ES-I3 (cell line): ENCODE data around the gene SLC25A12.
"Not testable (repeated sequence)": the region's sequence is repeated elsewhere in the genome, so short reads cannot be mapped to it uniquely, and the experiment has no call there.

Experiments used
- H3K36me3 ChIP-seq: 2 replicates; pipeline ENCODE4 v1.6.1; 2013; ENCODE audit warnings: mild to moderate bottlenecking, low read length, control low read depth, moderate library complexity; ENCODE audit not compliant: insufficient read depth
- H3K4me1 ChIP-seq: 2 replicates; pipeline ENCODE4 v1.6.1; 2013; ENCODE audit warnings: mild to moderate bottlenecking, control low read depth, low read length; ENCODE audit not compliant: insufficient read depth
- H3K9ac ChIP-seq: 2 replicates; pipeline ENCODE4 v1.6.1; 2013; ENCODE audit warnings: low read depth, mild to moderate bottlenecking, low read length, moderate library complexity
- H3K9me3 ChIP-seq: 2 replicates; pipeline ENCODE4 v1.6.1; 2013; ENCODE audit warnings: mild to moderate bottlenecking, low read length, moderate library complexity; ENCODE audit not compliant: control insufficient read depth, insufficient read depth

SLC25A12 gene

GRCh38 chr2:171902840-171903420, 8.9 kb upstream of the SLC25A12 start:
- no peaks in the 10 kb centered on the region for H3K36me3 ChIP-seq
- no peak overlapping the region for H3K9ac ChIP-seq
- no peaks in the 10 kb centered on the region for H3K4me1 ChIP-seq
- 0 out of 2 replicates have a peak, but pooled peaks cover 3% of the 10 kb centered on the region for H3K9me3 ChIP-seq

- not testable (repeated sequence) for H3K9me3 ChIP-seq, H3K9ac ChIP-seq, H3K4me1 ChIP-seq, H3K36me3 ChIP-seq
Measured at GRCh38 chr2:171899623-171900282, 5.7 kb upstream of the SLC25A12 start.

- Histone ChIP-seq H3K9ac (no peak overlapping the region), H3K4me1 (peaks cover 4% of the 10 kb centered on the region; the same call in 1 of the 2 replicates), H3K36me3 (no peaks in the 10 kb centered on the region), H3K9me3 (0 out of 2 replicates have a peak, but pooled peaks cover 3% of the 10 kb centered on the region)
Measured at GRCh38 chr2:171895786-171896185, 1.7 kb upstream of the SLC25A12 start.

- peak overlapping the region; percentile 95 for H3K9ac ChIP-seq
- no peaks in the 10 kb centered on the region for H3K36me3 ChIP-seq
- peaks cover 4% of the 10 kb centered on the region; the same call in 1 of the 2 replicates for H3K4me1 ChIP-seq
- H3K9me3 ChIP-seq, result 0 out of 2 replicates have a peak, but pooled peaks cover 3% of the 10 kb centered on the region
Measured at GRCh38 chr2:171894612-171894947, 536 bp upstream of the SLC25A12 start.

GRCh38 chr2:171893196-171893823, 734 bp downstream of the SLC25A12 start:
- H3K4me1 ChIP-seq, result peaks cover 4% of the 10 kb centered on the region; the same call in 1 of the 2 replicates
- H3K36me3 ChIP-seq, result no peaks in the 10 kb centered on the region
- no peaks in the 10 kb centered on the region for H3K9me3 ChIP-seq

GRCh38 chr2:171889808-171890207, 4.2 kb downstream of the SLC25A12 start:
- Histone ChIP-seq H3K9me3 (no peaks in the 10 kb centered on the region), H3K4me1 (peaks cover 4% of the 10 kb centered on the region; the same call in 1 of the 2 replicates), H3K9ac (no peak overlapping the region), H3K36me3 (no peaks in the 10 kb centered on the region)

More at GRCh38 chr2:171893196-171893823, 734 bp downstream of the SLC25A12 start:
- peak overlapping the region; percentile 95 for H3K9ac ChIP-seq

GRCh38 chr2:171889333-171889732, 4.7 kb downstream of the SLC25A12 start:
- Histone ChIP-seq H3K9me3 (no peaks in the 10 kb centered on the region), H3K9ac (no peak overlapping the region), H3K36me3 (no peaks in the 10 kb centered on the region), H3K4me1 (peaks cover 4% of the 10 kb centered on the region; the same call in 1 of the 2 replicates)

- no peaks in the 10 kb centered on the region for H3K9me3 ChIP-seq
- H3K4me1 ChIP-seq, result no peaks in the 10 kb centered on the region
- H3K9ac ChIP-seq, result no peak overlapping the region
- no peaks in the 10 kb centered on the region for H3K36me3 ChIP-seq
Measured at GRCh38 chr2:171883275-171883893, 10.7 kb downstream of the SLC25A12 start.

- Histone ChIP-seq H3K9me3 (no peaks in the 10 kb centered on the region), H3K4me1 (no peaks in the 10 kb centered on the region), H3K9ac (no peak overlapping the region), H3K36me3 (no peaks in the 10 kb centered on the region)
Measured at GRCh38 chr2:171882089-171882769, 11.8 kb downstream of the SLC25A12 start.

GRCh38 chr2:171880774-171881173, 13.3 kb downstream of the SLC25A12 start:
- Histone ChIP-seq H3K4me1 (no peaks in the 10 kb centered on the region), H3K36me3 (no peaks in the 10 kb centered on the region), H3K9ac (no peak overlapping the region), H3K9me3 (no peaks in the 10 kb centered on the region)

GRCh38 chr2:171879865-171880264, 14.2 kb downstream of the SLC25A12 start:
- H3K9me3 ChIP-seq, result no peaks in the 10 kb centered on the region
- H3K4me1 ChIP-seq, result no peaks in the 10 kb centered on the region
- H3K9ac ChIP-seq, result no peak overlapping the region
- no peaks in the 10 kb centered on the region for H3K36me3 ChIP-seq

- H3K9ac ChIP-seq, result no peak overlapping the region
Measured at GRCh38 chr2:171878481-171878993, 15.5 kb downstream of the SLC25A12 start.

GRCh38 chr2:171874963-171875362, 19.1 kb downstream of the SLC25A12 start:
- 0 out of 2 replicates have a peak, but pooled peaks cover 2% of the 10 kb centered on the region for H3K36me3 ChIP-seq
- H3K9me3 ChIP-seq, result no peaks in the 10 kb centered on the region
- no peaks in the 10 kb centered on the region for H3K4me1 ChIP-seq
- H3K9ac ChIP-seq, result no peak overlapping the region

More at GRCh38 chr2:171878481-171878993, 15.5 kb downstream of the SLC25A12 start:
- no peaks in the 10 kb centered on the region for H3K9me3 ChIP-seq
- H3K36me3 ChIP-seq, result no peaks in the 10 kb centered on the region
- H3K4me1 ChIP-seq, result no peaks in the 10 kb centered on the region

GRCh38 chr2:171874517-171874916, 19.5 kb downstream of the SLC25A12 start:
- no peak overlapping the region for H3K9ac ChIP-seq
- 0 out of 2 replicates have a peak, but pooled peaks cover 2% of the 10 kb centered on the region for H3K36me3 ChIP-seq
- no peaks in the 10 kb centered on the region for H3K9me3 ChIP-seq
- H3K4me1 ChIP-seq, result no peaks in the 10 kb centered on the region
